K562 (cell line): ENCODE measurements around the gene HOXA10. TPM values are rescaled to one million over a fixed set of nuclear protein-coding genes. Genes with fewer than 3 reads are reported as not detected.

ENCODE experiments used
- CHD7 ChIP-seq: fragments of 200-600 bp; sonication (generic); IDR thresholded peaks from one replicate; pipeline ENCODE4 v1.6.1; 2012; ENCODE audit warnings: mild to moderate bottlenecking, low read depth, low read length, inconsistent platforms
- polyA plus RNA-seq, 8 experiments: library from polyadenylated mRNA; depleted of rRNA in 4 of 8; stranded (reverse) in 5 of 8; unstranded in 3 of 8; fragments of >200 nt; fragmentation: Nextera tagmentation in 2 of 8; fragmentation: Illumina TruSeq in 1 of 8; extraction: Ambion mirVana in 2 of 8; extraction: Trizol in 1 of 8; gene quantifications; 2 replicates each; pipeline versions ENCODE4 v1.2.1 to v1.2.3, GENCODE V29; 2011 to 2014; ENCODE audit warnings: inconsistent platforms in 1 of 8, missing spikeins in 1 of 8
- total RNA-seq, 7 experiments: library from RNA; depleted of rRNA in 6 of 7; stranded (reverse); fragments of >200 nt in 6 of 7; fragmentation: Illumina TruSeq in 2 of 7; extraction: Trizol in 2 of 7; gene quantifications; 2 replicates each; pipeline versions ENCODE4 v1.2.1 to v1.2.3, GENCODE V29; 2011 to 2021; ENCODE audit warnings: low replicate concordance in 1 of 7

HOXA10 gene
- total and polyA plus RNA-seq, 9 of the 15 experiments (the other 6 are each of a cell fraction or from before 2014, with no cell fraction given), result not detected

GRCh38 chr7:27220440-27220955, 46.4 kb upstream of the HOXA10 start (continued):
- TF ChIP-seq CHD7, result no peak
